WERI-Rb-1 (cell line): Measurements from ENCODE around the gene PPIH.

Experiments
- DNase-seq: peaks from one replicate; pipeline ENCODE4 v3.0.0-alpha.2; 2020
- H3K27ac ChIP-seq: fragments of 250-450 bp; sonication (Bioruptor Pico); 2 replicates; pipeline ENCODE4 v1.5.1; 2020; ENCODE audit warnings: mild to moderate bottlenecking, moderate library complexity
- H3K27me3 ChIP-seq: fragments of 250-450 bp; sonication (Bioruptor Pico); 2 replicates; pipeline ENCODE4 v1.5.1; 2021; ENCODE audit warnings: mild to moderate bottlenecking, low read depth, moderate library complexity; ENCODE audit not compliant: insufficient read depth, severe bottlenecking
- H3K36me3 ChIP-seq: fragments of 250-450 bp; sonication (Bioruptor Pico); 2 replicates; pipeline ENCODE4 v1.5.1; 2020; ENCODE audit warnings: mild to moderate bottlenecking, moderate library complexity
- H3K4me3 ChIP-seq: 2 replicates; pipeline ENCODE4 v1.5.1; 2011; ENCODE audit warnings: low read depth, mild to moderate bottlenecking, control low read depth, low read length
- H3K9me3 ChIP-seq: fragments of 250-450 bp; sonication (Bioruptor Pico); 2 replicates; pipeline ENCODE4 v1.5.1; 2021; ENCODE audit warnings: mild to moderate bottlenecking, moderate library complexity; ENCODE audit not compliant: severe bottlenecking
- TF ChIP-seq, protein P1 (sequence below): IDR thresholded peaks from 2 replicates; pipeline ENCODE4 v1.5.1; 2011; ENCODE audit warnings: low read depth, mild to moderate bottlenecking, control low read depth, inconsistent platforms, low read length

The PPIH gene

GRCh38 chr1:42689912-42690311 is 31.7 kb downstream of the PPIH start:
- no peak for DNase-seq
- Histone ChIP-seq H3K4me3 (no peak overlapping the region), H3K27me3 (no peaks in the 10 kb centered on the region), H3K9me3 (no peaks in the 10 kb centered on the region), H3K27ac (no peak overlapping the region), H3K36me3 (peaks cover 78% of the 10 kb centered on the region)
- TF ChIP-seq, protein P1, sequence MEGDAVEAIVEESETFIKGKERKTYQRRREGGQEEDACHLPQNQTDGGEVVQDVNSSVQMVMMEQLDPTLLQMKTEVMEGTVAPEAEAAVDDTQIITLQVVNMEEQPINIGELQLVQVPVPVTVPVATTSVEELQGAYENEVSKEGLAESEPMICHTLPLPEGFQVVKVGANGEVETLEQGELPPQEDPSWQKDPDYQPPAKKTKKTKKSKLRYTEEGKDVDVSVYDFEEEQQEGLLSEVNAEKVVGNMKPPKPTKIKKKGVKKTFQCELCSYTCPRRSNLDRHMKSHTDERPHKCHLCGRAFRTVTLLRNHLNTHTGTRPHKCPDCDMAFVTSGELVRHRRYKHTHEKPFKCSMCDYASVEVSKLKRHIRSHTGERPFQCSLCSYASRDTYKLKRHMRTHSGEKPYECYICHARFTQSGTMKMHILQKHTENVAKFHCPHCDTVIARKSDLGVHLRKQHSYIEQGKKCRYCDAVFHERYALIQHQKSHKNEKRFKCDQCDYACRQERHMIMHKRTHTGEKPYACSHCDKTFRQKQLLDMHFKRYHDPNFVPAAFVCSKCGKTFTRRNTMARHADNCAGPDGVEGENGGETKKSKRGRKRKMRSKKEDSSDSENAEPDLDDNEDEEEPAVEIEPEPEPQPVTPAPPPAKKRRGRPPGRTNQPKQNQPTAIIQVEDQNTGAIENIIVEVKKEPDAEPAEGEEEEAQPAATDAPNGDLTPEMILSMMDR, result no peak

GRCh38 chr1:42690477-42691156 is 32.4 kb downstream of the PPIH start:
- Histone ChIP-seq H3K36me3 (peaks cover 78% of the 10 kb centered on the region), H3K9me3 (no peaks in the 10 kb centered on the region), H3K4me3 (no peak overlapping the region), H3K27me3 (no peaks in the 10 kb centered on the region), H3K27ac (no peak overlapping the region)
- DNase-seq, result no peak
- TF ChIP-seq, protein P1, result no peak

DNA sequence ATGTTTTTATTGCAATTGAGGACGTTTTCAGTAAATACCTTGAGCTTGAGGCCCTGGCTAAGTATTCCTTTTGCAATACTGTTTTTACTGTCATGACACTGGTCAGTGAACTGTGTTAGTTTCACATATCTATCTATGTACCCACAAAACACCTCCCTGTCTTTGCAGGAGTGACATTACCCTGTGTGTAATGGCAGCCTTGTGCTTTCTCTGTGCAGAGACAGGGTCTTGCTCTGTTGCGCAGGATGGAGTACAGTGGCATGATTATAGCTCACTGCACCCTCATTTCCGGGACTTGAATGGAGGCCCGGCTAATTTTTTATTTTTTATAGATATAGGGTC is 32.9 kb downstream of the PPIH start:
- Histone ChIP-seq H3K36me3 (peaks cover 78% of the 10 kb centered on the region), H3K4me3 (no peak overlapping the region), H3K9me3 (no peaks in the 10 kb centered on the region)

DNA sequence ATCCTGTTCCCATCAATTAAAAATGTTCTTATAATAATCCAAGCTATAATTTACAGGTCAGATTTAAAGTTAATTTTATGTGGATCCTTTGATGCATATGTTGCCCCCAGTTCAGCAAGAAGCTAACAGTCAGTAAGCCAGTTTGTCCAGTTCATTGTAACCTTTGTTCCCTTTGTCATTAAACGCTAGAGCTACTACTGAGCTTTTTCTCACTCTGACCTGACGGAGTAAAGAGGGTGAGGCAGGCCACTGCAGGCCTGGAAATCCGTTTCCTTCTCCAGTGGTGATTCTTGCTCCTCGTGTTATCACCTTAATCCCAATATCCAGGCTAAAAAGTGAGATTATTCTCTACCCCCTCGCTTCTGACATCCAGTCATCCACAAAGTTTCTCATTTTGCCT is 34.2 kb downstream of the PPIH start:
- H3K36me3 ChIP-seq, result peaks cover 78% of the 10 kb centered on the region
- H3K9me3 ChIP-seq, result no peaks in the 10 kb centered on the region
- no peak overlapping the region for H3K27ac ChIP-seq
- no peaks in the 10 kb centered on the region for H3K27me3 ChIP-seq
- TF ChIP-seq, protein P1, result no peak
- DNase-seq, result no peak
- H3K4me3 ChIP-seq, result no peak overlapping the region

More for the DNA sequence above, 32.9 kb downstream of the PPIH start:
- no peak for DNase-seq
- H3K27me3 ChIP-seq, result no peaks in the 10 kb centered on the region
- H3K27ac ChIP-seq, result no peak overlapping the region
- TF ChIP-seq, protein P1, result no peak

GRCh38 chr1:42692911-42693310 is 34.7 kb downstream of the PPIH start:
- no peak for DNase-seq
- Histone ChIP-seq H3K4me3 (no peak overlapping the region), H3K27ac (no peak overlapping the region), H3K27me3 (no peaks in the 10 kb centered on the region), H3K9me3 (no peaks in the 10 kb centered on the region), H3K36me3 (peaks cover 78% of the 10 kb centered on the region)
- TF ChIP-seq, protein P1, result no peak
